ENCODE results near the gene SH3BP1.

SH3BP1 gene

GRCh38 chr22:37696657-37697537, 57.4 kb downstream of the SH3BP1 start, which contains the start of gene TRIOBP:
Gene TRIOBP, plus strand, starts transcription at chr22:37697048. Its CDS starts 4,318 bp downstream, at chr22:37701366.
- Histone ChIP-seq H3K9me3 (no peaks in the 10 kb centered on the region), H3K4me1 (peaks cover 10% of the 10 kb centered on the region), H3K4me3 (ENCODE audit: low read depth, low read length) (peak within 1 kb of the TSS; percentile 71), H3K27me3 (no peaks in the 10 kb centered on the region), H3K36me3 (peaks cover 18% of the 10 kb centered on the region)
- TF ChIP-seq CTCF (IDR thresholded peaks at IDR 0.05; ENCODE audit: low read depth, low read length) = peak; percentile 42
- peak; percentile 100 for DNase-seq

GRCh38 chr22:37697538-37697835, 58.0 kb downstream of the SH3BP1 start:
- Histone ChIP-seq H3K27me3 (no peaks in the 10 kb centered on the region), H3K9me3 (no peaks in the 10 kb centered on the region), H3K4me1 (peaks cover 10% of the 10 kb centered on the region), H3K36me3 (peaks cover 14% of the 10 kb centered on the region), H3K4me3 (ENCODE audit: low read depth, low read length) (peak overlapping the region; percentile 71)
- DNase-seq = no peak
- no peak for TF ChIP-seq CTCF (IDR thresholded peaks at IDR 0.05; ENCODE audit: low read depth, low read length)

GRCh38 chr22:37701141-37701786, 61.8 kb downstream of the SH3BP1 start:
- no peak for TF ChIP-seq CTCF (IDR thresholded peaks at IDR 0.05; ENCODE audit: low read depth, low read length)
- no peak for DNase-seq
- Histone ChIP-seq H3K36me3 (peaks cover 4% of the 10 kb centered on the region), H3K27me3 (no peaks in the 10 kb centered on the region), H3K4me1 (peaks cover 4% of the 10 kb centered on the region; the same call in 1 of the 2 replicates), H3K4me3 (ENCODE audit: low read depth, low read length) (no peak overlapping the region), H3K9me3 (no peaks in the 10 kb centered on the region)

DNA sequence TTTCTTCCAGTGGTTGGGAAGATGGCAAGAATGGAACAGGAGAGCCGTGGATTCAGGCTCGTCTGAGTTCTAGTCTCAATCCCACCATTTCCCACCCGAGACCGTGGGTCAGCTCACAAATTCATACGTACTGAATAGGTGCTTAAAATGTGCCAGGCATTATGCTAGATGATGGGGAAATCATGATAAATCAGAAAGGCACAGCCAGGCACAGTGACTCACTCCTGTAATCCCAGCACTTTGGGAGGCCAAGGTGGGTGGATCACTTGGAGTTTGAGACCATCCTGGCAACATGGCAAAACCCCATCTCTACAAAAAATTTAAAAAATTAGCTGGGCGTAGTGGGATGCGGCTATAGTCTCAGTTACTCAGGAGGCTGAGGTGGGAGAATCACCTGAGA, 64.4 kb downstream of the SH3BP1 start:
- TF ChIP-seq CTCF (IDR thresholded peaks at IDR 0.05; ENCODE audit: low read depth, low read length) = no peak
- H3K27me3 ChIP-seq = no peaks in the 10 kb centered on the region
- H3K4me3 ChIP-seq (ENCODE audit: low read depth, low read length) = no peak overlapping the region
- no peaks in the 10 kb centered on the region for H3K4me1 ChIP-seq
- DNase-seq = no peak
- peaks cover 4% of the 10 kb centered on the region for H3K36me3 ChIP-seq
- H3K9me3 ChIP-seq = no peaks in the 10 kb centered on the region

DNA sequence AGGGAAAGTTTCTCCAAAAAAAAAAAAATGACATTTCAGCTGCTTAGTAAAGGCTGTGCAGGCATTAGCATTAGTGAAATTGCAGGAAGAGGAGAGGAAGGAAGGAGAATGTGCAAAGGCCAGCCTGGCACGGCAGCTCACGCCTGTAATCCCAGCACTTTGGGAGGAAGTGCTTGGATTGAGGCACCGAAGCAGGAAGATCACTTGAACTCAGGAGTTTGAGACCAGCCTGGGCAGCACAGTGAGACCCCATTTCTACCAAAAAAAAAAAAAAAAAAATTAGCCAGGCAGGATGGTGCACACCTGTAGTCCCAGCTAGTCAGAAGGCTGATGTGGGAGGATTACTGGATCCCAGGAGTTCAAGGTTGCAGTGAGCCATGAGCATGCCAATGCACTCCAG, 65.2 kb downstream of the SH3BP1 start:
- H3K9me3 ChIP-seq = no peaks in the 10 kb centered on the region
- no peaks in the 10 kb centered on the region for H3K27me3 ChIP-seq
- H3K36me3 ChIP-seq = peaks cover 4% of the 10 kb centered on the region
- no peaks in the 10 kb centered on the region for H3K4me1 ChIP-seq
- no peak for DNase-seq
- no peak for TF ChIP-seq CTCF (IDR thresholded peaks at IDR 0.05; ENCODE audit: low read depth, low read length)
- no peak overlapping the region for H3K4me3 ChIP-seq (ENCODE audit: low read depth, low read length)

- no peak overlapping the region for H3K4me3 ChIP-seq (ENCODE audit: low read depth, low read length)
- no peak for TF ChIP-seq CTCF (IDR thresholded peaks at IDR 0.05; ENCODE audit: low read depth, low read length)
- DNase-seq = no peak
These were observed 65.7 kb downstream of the SH3BP1 start for GRCh38 chr22:37705205-37705604.

More at GRCh38 chr22:37705205-37705604, 65.7 kb downstream of the SH3BP1 start:
- Histone ChIP-seq H3K4me1 (no peaks in the 10 kb centered on the region), H3K36me3 (peaks cover 4% of the 10 kb centered on the region), H3K27me3 (no peaks in the 10 kb centered on the region), H3K9me3 (no peaks in the 10 kb centered on the region)

Data from BE2C (cell line).